M059J (cell line): ENCODE data around the gene DCUN1D2. TPM values are rescaled to one million over a fixed set of nuclear protein-coding genes. Genes with fewer than 3 reads are reported as not detected.
A peak's percentile ranks its signal among the peaks of the same experiment; 100 is the strongest.

Experiments used
- DNase-seq: peaks from one replicate; pipeline ENCODE4 v3.0.0-alpha.2; 2012; ENCODE audit warnings: low read depth
- total RNA-seq: library from RNA; depleted of rRNA; stranded (reverse); fragments of >200 nt; shearing (Covaris generic); gene quantifications from 2 replicates; pipeline ENCODE4 v1.2.3, GENCODE V29; 2014

The DCUN1D2 gene
- total RNA-seq, 1 experiment from 2014 or later = 10.9 TPM

DNA sequence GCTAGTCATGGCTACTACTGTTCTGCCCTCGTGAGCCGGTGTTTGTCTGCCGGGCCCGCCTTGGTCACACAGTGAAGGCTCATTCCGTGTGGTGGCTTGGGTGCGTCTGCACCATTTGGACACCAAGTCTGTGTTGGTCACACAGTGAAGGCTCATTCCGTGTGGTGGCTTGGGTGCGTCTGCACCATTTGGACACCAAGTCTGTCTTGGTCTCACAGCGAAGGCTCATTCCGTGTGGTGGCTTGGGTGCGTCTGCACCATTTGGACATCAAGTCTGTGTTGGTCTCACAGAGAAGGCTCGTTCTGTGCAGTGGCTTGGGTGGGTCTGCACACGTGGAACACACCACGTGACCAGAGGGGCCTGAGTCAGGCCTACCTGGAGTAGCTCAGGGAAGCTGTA lies 29.0 kb upstream of the DCUN1D2 start:
- no peak for DNase-seq

DNA sequence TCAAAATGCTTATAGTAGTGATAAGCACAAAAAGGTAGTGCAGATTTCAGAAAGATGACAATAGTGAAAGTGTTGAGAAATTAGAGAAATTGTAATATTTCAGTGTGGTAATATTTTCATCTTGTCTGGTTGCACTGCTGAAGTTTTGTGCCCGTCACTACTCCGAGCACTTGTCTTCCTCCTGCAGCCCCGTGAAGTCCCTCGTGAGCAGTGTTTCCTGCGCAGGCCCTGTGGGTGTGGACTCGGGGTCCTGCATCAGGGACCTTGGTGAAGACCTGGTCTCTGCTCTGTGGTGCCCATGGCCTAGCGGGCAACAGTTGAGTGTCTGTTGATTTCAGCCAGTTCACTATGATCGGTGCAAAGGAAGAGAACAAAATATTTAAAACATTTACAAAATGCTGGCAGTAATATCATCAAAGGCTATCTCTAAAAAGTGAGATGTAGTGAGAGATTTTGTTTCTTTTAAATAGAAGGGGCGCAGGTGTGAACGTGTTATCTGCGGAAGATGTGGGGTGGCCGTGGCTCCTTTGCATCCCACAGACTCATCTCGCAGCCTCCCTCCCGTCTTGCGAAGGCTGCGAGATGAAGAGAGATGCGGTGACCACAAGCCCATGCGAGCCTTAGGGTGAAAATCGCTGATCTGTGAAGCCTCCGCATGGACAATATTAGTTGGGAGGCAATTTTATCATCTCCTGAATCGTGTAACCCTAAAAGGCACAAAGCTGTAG lies 27.7 kb upstream of the DCUN1D2 start:
- DNase-seq = no peak

DNA sequence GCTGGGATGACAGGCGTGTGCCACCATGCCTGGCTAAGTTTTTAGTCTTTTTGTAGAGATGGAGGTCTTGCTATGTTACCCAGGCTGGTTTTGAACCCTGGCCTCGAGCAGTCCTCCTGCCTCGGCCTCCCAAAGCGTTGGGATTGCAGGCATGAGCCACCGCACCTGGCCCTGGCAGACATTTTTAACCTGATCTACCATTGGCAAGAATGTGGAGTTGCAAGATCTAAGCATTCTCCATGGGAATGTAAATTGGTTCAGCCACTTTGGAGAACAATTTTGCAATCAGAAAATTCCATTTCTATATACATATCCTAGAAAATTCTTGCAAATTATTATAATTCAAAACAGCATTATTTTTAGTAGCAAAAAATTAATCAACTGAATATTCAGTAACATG lies 24.3 kb upstream of the DCUN1D2 start:
- DNase-seq = no peak

DNA sequence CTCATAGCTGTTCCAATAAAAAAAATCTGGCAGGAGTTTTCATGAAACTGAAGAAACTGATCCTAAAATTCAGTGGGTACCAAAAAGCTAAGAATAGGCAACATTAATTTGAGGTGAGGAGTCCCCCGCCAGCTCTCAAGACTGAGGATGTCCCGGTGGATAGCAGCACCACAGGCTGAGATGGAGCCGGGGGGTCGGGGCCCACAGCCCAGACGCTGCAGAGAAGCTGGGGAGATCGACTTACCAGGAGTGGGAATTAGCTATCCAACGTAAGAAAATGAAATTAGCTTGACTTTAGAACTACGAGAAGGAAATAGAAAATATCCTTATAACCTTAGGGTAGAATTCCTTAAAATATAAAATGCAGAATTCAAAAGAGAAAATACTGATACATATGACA lies 23.2 kb upstream of the DCUN1D2 start:
- no peak for DNase-seq

DNA sequence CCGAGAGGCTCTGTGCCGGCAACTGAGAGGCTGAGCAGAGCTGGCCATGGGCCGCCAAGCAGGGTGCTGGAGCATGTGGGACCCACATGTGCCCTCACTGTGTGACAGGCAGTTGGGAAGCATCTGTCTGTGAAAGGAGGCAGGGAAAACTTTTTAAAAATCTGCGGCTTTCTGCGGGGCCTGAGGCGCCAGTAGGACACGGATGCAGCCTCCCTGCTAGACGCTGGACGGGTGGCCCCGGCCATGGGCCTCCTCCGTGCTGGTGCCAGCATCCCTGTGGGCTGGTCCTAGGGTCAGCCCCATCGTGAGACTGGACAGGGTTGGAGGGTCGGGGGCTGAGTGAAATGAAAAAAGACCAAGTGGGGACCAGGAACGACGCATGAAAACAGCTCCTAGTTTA lies 20.9 kb upstream of the DCUN1D2 start:
- DNase-seq = no peak

DNA sequence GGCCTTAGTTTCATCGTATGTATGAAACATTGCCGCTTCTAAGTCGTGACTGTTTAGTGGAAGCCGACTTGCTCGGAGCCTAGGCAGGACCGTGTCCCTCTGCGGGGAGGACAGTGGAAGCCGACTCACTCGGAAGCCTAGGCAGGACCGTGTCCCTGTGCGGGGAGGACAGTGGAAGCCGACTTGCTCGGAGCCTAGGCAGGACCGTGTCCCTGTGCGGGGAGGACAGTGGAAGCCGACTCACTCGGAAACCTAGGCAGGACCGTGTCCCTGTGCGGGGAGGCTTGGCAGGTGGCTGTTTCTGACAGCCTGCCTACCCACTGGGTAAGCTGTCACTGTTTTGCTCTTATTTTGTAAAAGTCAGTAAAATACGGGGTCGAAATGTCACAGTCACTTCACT lies 20.4 kb upstream of the DCUN1D2 start:
- DNase-seq = no peak

DNA sequence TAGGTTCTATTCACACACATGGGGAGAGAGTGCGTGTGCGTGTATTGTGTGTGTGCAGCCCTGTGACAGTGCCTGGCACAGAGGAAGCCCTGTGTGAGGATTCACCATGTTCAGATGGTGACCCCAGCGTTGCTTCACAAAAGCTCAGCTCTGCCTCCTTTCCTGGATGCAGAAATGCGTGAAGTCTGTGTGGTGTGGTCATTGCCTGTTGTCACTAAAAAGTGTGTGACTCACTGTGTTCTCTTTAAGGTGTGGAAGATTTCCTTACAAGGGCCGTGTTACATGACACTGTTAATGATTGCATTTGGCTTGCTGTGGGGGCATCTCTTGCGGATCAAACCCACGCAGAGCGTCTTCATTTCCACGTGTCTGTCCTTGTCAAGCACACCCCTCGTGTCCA lies 19.5 kb upstream of the DCUN1D2 start:
- no peak for DNase-seq

DNA sequence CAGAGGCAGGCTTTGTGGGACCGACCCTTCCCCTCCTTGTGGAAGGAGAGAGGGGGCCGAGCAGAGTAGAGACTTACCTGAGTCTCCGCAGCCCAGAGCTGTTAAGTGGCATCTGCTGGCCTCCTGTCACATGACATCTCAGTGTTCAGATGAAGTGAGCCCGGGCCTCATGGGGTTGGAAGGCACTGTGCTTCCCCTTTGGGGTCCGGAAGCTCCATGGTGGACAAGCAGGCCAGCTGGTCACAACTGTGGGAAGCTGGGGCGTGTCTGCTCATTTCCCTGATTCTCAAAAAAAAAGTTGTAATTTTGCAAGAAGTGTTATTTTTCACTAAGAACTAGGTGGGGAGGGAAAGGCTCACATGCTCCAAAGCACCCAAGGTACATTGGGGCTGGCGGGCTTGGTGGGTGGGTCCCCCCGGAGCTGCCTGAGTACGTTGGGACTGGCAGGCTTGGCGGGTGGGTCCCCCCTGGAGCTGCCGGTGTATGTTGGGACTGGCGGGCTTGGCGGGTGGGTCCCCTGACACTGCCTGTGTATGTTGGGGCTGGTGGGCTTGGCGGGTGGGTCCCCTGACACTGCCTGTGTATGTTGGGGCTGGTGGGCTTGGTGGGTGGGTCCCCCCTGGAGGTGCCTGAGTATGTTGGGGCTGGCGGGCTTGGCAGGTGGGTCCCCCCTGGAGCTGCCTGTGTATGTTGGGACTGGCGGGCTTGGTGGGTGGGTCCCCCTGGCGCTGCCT lies 18.2 kb upstream of the DCUN1D2 start:
- DNase-seq = no peak

DNA sequence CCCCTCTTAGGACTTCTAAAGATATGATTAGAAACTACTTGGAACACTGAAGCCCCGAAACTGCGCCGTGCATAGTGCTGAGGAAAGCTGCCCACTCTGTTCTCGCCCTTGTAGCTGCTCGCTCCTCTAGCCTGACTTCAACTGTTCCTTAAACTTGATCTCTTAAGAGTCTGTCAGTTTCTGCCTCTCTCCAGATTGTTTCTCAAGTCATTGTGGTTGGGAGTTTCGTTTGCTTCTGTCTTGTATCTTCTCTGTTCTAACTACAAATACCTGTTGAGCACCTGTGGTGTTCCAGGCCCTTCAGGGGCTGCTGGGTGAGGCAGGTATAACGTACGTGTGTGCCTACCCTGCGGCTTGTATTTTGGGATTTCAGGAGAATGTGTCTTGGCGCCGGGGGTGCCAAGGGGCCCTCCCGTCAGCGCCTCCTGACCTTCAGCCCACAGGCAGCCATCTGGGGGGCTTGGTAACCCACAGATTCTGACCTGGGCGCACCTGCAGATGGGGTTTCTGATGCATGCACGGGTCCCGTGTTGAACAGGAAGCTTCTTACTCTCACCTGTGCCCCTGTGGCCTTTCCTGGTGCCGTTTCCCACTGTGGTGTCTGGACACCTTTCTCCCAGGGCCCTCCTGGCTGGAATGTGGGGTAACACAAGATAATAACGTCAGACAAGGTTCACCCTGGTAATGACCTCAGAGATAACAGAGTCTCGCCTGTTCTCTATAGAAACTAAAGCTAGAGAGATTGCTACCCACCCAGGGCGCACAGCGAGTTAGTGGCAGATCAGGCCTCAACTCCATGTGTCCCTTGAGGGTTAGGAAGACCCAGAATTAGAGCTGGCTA lies 17.2 kb upstream of the DCUN1D2 start:
- no peak for DNase-seq

DNA sequence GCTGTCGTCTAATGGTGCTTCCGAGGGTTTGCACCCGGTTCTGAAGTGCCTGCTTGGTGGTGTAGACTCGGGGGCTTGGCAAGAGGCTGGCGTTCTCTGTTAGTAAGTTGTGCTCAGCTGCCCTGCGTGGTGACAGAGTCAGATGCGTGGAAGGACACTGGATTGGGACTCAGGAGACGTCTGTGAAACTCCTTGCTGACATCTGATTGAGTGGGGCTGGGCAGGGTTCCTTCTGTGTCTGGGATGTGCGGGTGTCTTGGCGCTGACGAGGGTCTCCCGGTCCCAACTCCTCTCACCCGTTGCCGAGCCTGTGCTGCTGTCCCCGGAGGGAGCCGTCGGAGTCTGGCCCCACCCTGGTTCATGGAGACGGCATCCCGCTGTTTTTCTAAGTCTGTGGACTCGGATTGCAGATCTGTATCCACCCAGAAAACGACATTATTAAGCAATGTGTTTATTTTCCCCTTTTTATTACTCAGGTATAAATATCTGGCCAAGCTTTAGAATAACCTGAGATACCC lies 16.4 kb upstream of the DCUN1D2 start:
- DNase-seq = no peak

DNA sequence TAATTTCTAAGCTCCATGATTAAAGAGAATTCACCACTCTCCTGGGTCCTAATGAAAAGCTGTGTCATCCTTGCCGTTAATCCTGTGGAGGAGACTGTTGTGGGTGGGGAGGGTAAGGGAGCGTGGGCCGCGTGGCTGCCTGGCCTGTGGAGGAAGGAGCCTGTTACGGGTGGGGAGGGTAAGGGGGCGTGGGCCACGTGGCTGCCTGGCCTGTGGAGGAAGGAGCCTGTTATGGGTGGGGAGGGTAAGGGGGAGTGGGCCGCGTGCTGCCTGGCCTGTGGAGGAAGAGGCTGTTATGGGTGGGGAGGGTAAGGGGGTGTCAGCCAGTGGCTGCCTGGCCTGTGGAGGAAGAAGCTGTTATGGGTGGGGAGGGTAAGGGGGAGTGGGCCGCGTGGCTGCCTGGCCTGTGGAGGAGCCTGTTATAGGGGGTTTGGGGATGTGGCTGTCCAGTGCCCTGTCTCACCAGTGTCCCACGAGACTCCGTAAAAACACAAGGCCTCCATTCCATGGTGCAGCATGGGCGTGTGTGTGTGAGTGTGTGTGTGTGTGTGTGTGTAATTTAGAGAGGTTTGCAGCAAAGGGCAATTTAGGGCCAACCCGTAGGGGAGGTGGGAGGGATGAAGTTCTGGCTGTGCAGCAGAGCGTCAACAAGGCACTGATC lies 15.6 kb upstream of the DCUN1D2 start:
- DNase-seq = no peak

DNA sequence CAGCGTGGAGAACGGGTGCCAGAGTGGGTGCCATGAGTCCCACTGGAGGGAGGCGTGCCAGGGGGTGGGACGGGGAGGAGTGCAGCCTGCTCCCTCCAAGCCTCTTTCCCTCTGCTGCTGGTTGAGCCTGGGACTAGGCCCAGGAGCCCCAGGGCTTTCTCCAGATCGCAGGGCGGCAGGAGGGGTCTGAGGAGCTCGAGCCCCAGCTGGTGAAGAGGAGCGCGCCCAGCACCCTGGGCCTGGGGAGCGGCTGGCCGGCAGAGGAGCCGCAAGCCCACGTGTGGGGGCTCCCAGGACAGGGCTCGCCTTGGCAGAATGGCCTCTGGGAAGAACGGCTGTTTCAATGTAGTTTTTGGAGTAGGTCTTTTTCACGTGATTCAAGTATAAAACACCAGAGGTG lies 12.2 kb upstream of the DCUN1D2 start:
- DNase-seq = no peak

DNA sequence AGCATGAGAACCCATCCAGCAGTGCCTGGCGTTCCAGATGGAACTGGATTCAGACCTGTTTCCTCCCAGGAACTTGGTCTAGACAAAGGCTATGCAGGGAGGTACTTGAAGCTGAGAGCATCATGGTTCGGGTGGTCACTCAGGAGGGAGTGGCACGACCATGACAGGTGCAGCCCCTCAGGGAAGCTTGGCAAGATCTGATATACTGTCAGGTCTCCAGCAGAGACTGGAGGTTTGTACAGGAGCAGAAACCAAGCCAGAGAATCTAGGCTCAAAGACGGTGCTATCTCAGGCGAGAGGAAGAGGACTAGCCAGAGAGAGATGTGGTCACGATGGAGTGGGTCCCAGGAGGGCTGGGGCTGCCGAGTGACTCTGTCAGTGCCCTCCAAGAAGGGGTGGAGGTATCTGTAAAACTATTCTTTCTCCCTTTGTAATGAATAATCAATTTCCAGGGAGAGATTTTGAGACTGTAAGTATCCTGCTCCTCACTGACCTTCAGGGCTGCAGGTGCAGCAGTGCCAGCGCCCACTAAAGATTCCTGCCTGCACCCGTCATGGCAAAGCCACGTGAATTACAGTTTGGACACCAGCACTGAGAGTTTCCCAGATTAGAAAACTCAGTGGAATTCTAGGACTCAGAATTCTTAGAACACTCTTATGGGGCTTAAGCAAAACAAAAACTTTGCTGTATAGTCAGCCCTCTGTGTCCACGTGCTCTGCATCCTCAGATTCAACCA lies 10.2 kb upstream of the DCUN1D2 start:
- no peak for DNase-seq

DNA sequence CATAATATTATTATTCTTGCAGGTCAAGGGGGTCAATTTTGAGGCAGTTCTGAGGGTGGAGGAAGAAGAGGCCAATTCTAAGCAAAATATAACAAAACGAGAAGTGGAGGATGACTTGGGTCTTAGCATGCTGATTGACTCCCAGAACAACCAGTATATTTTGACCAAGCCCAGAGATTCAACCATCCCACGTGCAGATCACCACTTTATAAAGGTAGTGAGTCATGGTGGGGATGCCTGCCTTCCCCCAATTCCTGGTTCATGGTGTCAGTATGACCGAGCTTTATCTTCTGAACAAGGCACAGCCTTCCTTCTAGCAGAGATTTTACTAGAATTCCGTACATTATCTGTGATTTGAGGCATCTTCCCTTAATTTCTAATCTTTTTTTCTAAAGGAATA lies 9.4 kb upstream of the DCUN1D2 start:
- DNase-seq = peak; percentile 10

DNA sequence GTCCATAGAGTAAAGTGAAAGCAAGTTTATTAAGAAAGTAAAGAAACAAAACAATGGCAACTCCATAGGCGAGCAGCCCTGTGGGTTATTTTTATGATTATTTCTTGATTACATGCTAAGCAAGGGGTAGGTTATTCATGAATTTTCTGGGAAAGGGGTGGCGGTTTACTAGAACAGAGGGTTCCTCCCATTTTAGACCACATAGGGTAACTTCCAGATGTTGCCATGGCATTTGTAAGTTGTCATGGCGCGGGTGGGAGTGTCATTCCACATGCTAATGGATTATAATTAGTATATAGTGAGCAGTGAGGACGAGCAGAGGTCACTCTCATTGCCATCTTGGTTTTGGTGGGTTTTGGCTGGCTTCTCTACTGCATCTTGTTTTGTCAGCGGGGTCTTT lies 8.4 kb upstream of the DCUN1D2 start:
- DNase-seq = no peak

DNA sequence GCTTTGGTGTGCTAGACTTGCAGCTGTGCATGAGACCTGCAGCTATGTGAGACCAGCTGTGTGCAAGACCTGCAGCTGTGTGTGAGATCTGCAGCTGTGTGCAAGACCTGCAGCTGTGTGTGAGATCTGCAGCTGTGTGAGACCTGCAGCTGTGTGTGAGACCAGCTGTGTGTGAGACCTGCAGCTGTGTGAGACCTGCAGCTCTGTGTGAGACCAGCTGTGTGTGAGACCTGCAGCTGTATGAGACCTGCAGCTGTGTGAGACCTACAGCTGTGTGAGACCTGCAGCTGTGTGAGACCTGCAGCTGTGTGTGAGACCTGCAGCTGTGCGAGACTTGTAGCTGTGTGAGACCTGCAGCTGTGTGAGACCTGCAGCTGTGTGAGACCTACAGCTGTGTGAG lies 6.7 kb upstream of the DCUN1D2 start:
- DNase-seq = no peak

DNA sequence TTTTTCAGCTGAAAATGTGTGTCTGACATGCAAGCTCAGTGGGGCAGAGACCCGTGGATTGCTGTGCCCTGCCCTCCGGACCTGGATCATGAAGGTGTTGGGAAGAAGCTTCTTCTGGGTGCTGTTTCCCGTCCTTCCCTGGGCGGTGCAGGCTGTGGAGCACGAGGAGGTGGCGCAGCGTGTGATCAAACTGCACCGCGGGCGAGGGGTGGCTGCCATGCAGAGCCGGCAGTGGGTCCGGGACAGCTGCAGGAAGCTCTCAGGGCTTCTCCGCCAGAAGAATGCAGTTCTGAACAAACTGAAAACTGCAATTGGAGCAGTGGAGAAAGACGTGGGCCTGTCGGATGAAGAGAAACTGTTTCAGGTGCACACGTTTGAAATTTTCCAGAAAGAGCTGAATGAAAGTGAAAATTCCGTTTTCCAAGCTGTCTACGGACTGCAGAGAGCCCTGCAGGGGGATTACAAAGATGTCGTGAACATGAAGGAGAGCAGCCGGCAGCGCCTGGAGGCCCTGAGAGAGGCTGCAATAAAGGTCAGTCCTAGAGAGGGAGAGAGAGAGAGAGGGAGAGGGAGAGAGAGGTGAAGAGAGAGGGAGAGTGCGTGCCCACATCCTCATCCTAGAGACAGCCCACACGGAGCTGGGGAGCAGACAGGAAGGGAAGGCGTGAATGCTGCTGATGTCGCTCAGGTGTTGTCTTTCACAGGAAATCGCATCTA lies 5.1 kb upstream of the DCUN1D2 start:
- DNase-seq = no peak

DNA sequence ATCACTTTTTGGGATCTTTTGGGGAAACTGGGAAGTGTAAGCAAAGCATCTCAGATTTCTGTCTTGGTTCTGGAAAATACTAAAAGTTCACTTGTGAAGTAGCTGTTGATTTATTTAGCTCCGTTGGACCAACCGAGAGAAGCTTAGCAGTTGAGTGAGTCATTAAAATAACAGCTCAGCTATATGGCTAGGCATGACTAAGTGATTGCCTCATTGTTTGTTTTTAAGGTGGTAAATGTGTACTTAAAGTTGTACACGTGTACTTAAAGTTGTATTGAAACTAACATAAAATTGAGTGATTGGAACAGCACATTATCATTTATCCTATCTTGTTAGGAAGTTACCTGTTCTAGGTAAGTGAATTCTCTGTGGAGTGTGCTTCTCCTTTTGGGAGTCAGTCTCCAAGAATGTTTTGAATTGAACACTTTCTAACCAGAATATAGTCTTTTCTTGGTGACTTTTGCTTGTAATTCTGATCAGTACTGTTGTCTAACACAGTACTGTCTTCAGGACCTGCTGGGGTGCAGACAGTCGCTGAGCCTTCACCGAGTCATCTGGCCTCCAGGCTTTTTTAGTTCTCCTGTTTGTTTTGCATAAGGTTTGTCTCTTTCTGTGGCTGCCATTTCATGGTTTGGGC lies 2.9 kb upstream of the DCUN1D2 start:
- peak; percentile 92 for DNase-seq

DNA sequence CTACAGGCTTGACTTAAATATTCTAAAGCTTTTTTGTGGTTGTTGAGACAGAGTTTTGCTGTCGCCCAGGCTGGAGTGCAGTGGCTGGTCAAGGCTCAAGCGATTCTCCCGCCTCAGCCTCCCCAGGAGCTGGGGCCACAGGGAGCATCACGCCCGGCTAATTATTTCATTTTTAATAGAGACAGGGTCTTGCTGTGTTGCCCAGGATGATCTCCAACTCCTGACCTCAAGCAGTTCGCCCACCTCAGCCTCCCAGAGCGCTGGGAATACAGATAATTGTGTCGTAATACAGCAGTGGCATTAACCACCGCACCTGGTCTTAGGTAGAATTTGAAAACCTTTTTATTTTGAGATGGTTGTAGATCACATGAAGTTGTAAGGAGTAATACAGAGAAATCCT lies 1.5 kb upstream of the DCUN1D2 start:
- DNase-seq = no peak

DNA sequence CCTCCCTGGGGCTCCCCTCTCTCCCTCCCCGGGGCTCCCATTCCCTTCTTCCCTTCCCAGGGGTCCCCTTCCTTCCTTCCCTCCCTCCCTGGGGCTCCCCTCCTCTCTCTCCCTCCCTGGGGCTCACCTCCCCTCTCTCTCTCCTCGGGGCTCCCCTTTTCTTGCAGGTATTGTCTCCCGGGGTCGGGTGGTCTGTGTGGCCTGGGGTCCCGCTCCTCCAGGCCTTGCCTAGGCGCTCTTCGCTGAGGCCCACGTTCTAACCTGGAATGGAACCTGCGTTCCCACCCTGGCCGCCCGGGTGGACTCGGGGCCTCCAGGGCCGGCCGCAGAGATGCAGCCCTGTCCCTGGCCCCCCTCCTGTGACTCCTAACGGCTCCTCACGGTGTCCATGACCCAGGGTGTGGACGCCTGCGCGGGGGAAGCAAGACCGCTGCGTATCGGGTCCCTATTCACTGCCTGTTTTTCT lies 940 bp upstream of the DCUN1D2 start:
- DNase-seq = peak; percentile 47
